H7 (cell line): ENCODE data around the gene RAB26. TPM values are rescaled to one million over a fixed set of nuclear protein-coding genes. Genes with fewer than 3 reads are reported as not detected.
"Not testable (repeated sequence)": the region's sequence is repeated elsewhere in the genome, so short reads cannot be mapped to it uniquely, and the experiment has no call there.

Source experiments
- DNase-seq: peaks from one replicate; pipeline ENCODE4 v3.0.0; 2012
- H3K27me3 ChIP-seq: 2 replicates; pipeline ENCODE4 v1.6.0; 2011; ENCODE audit warnings: mild to moderate bottlenecking, low read length; ENCODE audit not compliant: control insufficient read depth, insufficient read depth
- H3K36me3 ChIP-seq: replicated peaks from 2 replicates; pipeline ENCODE4 v1.5.1; 2011; ENCODE audit warnings: low read length; ENCODE audit not compliant: control insufficient read depth, insufficient read depth
- H3K4me3 ChIP-seq: 2 replicates; pipeline ENCODE4 v1.5.1; 2011; ENCODE audit warnings: low read depth, mild to moderate bottlenecking, control low read depth, low read length, moderate library complexity; ENCODE audit not compliant: insufficient read depth
- total RNA-seq: library from RNA; depleted of rRNA; stranded (reverse); fragments of >200 nt; shearing (Covaris generic); gene quantifications from 2 replicates; pipeline ENCODE4 v1.2.3, GENCODE V29; 2014

RAB26 gene
- total RNA-seq, 1 experiment from 2014 or later: 10.7 TPM

DNA sequence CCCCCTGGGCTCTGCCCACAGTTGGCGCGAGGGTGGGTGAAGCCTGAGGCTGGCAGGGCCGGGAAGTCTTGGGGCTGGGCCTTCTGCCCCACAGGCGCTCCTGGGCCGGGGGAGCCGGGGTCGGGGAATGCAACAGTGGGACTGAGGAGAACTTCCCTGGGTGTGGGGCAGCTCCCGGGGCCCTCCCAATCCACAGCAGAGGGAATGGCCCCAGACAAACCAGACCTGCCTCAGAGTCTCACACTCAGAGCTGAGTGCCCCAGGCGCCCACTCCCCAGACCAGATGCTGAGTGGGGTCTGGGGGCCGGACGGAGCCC is 24.1 kb upstream of the RAB26 start:
- H3K27me3 ChIP-seq, H3K4me3 ChIP-seq, H3K36me3 ChIP-seq: not testable (repeated sequence)
- peak; percentile 56 for DNase-seq

DNA sequence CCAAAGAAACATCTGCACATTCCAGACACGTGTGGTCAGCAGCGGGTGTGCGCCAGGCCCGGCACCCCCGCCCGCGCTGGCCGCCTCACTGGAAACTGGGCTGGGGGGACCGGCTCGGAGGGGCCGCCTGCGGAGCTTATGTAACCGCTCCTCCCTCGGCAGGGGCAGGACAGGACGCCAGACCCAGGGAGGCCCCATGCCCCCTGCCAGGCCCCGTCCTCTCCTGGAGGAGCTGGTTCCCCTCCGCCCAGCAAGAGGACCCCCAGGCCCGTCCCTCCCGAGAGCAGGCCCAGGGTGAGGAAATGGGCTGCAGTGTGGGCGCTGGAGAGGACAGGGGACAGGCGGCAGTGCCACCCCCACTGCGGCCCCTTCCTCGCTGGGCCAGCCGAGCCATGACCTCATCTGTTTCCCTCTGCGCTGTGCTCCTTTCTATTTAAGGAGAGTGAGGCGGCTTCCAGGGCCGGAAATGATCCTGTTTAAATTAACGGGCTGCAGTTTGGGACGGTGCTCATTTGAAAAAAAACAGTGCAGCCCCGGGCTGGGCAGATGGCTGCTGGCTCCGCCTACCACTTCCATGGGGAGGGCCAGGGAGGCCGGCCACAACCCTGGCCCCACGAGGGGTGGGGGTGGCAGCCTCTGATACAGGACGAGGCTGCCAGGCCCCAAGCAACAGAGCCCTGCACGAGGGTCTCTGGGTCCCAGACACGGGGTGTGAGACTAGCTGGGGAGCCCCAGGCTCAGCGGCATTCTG is 23.6 kb upstream of the RAB26 start:
- H3K27me3 ChIP-seq, H3K4me3 ChIP-seq, H3K36me3 ChIP-seq: not testable (repeated sequence)
- DNase-seq: peak; percentile 55

DNA sequence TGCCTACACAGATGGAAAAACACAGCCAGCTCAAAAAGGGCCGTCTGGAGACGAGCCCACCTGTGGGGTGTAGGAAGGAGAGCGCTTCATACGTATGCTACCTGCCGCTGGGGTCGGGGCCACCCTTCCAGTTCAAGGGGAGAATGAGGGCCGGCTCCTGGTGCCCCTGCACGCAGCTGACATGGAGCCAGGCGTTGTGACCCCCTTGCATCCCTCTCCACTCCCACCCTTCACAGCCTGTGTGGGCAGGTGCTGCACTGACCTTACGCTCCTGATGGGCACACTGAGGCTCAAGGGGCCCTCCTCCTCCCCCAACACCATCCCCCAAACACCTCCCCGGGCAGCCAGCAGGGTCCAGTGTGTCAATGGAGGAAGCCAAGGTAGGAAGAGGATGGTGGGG is 22.8 kb upstream of the RAB26 start:
- not testable (repeated sequence) for H3K4me3 ChIP-seq

DNA sequence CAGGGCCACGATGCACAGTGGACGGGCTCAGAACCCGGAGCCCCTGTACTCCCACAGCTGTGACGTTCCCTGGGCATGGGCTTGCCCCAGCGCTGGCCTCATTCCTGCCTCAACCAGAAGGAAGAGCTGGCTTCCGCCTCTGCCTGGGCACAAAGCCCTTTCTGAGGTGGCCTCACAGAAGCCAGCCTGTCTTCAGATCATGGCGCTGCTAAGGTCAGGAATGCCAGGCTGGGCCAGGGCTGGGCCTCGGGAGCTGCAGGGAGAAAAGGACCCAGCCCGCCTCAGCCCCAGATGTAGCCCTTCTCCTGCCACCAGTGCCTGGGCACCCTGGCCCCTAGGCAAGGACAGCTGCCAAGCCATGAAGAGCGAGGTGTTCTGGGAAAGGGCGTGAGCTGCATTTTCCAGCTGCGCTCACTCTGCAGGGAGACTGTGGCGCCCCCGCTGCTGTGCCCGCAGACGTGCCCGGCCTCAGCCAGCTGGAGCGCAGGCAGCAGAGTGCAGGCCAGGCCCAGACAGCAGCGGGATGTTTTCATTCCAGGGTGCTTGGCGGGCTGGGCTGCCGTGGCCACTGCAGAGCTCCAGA is 22.2 kb upstream of the RAB26 start:
- not testable (repeated sequence) for H3K27me3 ChIP-seq, DNase-seq, H3K36me3 ChIP-seq, H3K4me3 ChIP-seq

More for the DNA sequence above, 22.8 kb upstream of the RAB26 start:
- H3K27me3 ChIP-seq, H3K36me3 ChIP-seq, DNase-seq: not testable (repeated sequence)

DNA sequence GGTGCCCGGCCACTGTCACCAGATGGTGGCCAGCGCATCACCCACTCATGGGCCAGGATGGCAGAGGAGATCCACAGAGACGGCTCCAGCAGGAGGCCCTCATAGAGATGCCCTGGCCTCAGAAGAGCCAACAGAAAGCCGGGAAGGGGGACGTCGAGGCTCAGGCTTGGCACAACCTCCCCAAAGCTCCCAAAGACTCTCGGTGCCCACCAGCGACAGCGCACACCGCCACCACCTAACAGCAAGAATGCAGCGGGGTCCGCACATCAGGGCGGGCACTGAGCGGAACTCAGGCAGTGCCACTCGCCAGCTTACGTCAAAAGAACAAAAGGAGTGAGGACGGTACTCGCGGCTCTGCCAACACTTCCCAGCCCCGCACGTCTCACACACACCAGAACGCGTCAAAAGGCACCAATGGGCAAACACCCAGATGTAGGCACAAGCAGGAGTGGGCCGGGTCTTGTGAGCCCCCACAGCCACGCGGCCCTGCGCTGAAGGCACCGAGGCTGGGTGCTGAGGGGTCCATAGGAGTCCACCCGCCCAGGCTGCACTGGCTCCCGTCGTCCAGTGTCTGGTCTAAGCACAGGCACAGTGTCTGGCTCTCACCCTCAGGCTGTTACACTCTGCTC is 21.4 kb upstream of the RAB26 start:
- not testable (repeated sequence) for H3K4me3 ChIP-seq, H3K36me3 ChIP-seq, H3K27me3 ChIP-seq, DNase-seq

DNA sequence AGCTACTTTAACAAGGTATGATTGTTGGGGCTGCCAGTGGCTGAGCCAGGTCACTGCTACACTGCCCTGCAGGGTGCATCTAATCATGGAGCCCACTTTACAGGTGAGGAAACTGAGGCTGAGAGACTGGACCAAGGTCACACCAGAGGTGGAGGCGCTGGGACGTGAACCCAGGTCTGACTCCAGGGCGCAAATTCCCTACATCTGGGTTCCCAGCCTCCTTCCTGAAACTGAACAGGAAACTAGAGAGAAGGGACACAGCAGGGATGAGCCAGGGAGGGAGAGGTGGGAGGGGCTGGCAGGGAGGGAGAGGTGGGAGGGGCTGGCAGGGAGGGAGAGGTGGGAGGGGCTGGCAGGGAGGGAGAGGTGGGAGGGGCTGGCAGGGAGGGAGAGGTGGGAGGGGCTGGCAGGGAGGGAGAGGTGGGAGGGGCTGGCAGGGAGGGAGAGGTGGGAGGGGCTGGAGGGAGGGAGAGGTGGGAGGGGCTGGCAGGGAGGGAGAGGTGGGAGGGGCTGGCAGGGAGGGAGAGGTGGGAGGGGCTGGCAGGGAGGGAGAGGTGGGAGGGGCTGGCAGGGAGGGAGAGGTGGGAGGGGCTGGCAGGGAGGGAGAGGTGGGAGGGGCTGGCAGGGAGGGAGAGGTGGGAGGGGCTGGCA is 20.7 kb upstream of the RAB26 start:
- not testable (repeated sequence) for DNase-seq, H3K36me3 ChIP-seq, H3K4me3 ChIP-seq

DNA sequence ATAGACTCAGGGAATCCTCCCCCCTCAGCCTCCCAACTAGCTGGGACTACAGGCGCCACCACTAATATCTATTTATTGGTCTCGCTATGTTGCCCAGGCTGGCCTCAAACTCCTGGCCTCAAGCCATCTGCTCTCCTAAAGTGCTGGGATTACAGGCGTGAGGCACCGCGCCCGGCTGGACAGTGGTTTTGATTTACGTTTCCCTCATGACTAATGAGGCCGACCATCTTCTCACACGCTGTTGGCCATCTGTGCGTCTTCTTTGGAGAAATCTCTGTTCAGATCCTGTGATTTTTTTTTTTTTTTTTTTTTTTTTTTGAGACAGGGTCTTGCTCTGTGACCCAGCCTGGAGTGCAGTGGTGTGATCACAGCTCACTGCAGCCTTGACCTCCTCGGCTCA is 19.2 kb upstream of the RAB26 start:
- not testable (repeated sequence) for H3K4me3 ChIP-seq, DNase-seq, H3K27me3 ChIP-seq, H3K36me3 ChIP-seq

More for the DNA sequence above, 20.7 kb upstream of the RAB26 start:
- H3K27me3 ChIP-seq: not testable (repeated sequence)

DNA sequence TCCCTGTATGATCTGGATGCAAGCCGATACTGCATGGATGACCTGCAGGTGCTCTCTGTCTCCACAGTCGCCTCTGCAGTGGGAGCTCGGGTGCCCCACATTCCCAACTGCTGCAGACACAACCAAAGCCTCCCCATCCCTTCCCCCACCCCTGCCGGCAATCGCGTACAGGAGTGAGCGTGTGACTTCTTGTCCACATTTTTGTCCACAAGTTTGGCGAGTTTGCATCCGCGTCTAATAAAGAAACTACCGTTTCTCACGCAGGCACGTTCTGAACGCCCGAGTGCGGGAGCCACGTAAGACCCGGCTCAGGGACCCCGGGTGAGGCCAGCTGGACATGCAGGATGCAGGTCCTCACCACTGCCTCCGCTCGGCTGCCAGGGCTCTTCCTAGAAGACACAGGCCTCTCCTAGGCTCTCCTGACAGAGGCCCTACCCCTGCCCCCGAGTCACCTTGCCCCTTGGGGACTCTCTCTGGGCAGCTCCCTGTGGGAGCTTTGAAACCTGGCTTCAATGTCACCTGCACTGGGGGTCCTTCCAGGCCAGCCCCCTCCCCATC is 18.5 kb upstream of the RAB26 start:
- not testable (repeated sequence) for H3K27me3 ChIP-seq, H3K4me3 ChIP-seq, H3K36me3 ChIP-seq, DNase-seq

DNA sequence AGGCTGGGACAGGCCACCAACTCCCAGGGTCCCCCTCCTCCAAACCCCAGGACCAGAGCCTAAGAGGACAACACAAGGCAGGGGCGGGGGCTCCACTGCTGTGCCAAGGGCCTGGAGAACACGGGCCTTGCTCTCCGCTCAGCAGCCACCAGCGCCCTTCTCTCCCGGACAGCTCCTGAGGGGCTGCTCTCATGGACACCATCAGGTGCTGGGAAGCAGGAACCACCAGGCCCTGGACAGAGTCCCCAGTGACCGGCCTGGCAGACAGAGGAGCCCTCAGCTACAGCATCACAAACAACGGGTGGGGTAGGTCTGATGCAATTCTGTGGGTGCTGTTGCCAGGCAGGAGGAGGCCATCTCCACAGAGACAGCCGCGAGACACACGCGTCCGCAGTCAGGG is 14.6 kb upstream of the RAB26 start:
- not testable (repeated sequence) for H3K4me3 ChIP-seq, DNase-seq, H3K36me3 ChIP-seq, H3K27me3 ChIP-seq

DNA sequence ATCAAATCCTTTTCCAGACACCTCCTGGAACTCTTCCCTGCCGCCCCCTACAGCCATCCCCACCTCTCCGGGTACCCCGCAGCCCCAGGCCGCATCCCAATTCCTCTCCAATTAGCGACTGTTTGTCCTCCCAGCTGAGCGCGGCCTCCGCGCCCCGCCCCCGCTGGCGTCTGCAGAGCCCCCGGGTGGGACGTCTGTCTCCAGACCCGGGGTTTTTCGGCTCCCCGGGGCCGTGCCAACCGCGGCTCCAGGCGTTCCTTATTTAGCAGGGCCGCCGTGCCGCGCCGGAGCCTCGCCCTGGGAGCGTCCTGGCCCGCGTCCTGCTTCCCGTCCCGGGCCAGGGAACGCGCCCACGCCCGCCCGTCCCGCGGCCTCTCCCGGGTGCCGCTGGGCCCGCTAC is 13.4 kb upstream of the RAB26 start:
- H3K4me3 ChIP-seq: peak overlapping the region; percentile 33
- H3K36me3 ChIP-seq, H3K27me3 ChIP-seq, DNase-seq: not testable (repeated sequence)

DNA sequence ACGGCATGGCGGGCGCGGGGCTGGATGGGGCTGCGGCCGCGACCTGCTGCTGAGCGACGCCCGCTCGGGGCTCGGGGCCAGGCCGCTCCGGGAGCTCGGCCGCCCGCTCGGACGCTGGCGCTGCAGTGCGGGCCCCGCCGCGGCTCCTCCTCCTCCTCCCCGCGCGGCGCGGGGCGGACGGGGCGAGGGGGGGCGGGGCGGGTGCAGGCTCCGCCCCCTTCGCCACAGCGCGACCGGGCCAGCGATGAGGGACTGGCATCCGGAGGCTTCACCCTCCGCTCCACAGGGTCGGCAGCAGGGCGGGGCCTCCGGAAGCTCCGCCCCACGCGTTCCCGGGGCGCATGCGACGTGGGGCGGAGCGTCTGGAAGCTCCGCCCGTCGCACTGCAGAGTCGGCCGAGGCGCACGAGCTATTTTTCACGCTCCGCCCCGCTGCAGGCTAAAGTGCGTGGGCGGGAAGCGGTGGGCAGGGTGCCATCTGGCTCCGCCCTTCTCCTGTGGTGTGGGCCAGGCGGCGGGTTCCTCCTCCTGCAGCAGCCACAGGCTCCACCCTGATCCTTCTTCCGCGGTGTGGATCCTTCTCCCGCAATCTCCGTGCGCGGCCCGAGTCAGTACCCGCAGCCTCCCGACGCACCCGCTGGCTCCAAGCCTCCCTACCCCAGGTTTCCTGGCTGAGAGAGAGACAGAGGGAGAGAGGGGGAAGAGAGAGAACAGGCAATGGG is 12.5 kb upstream of the RAB26 start, which contains the start of gene PKD1:
PKD1 (minus strand) TSS at position 129 of the 721 bp plus-strand sequence. CDS start 209 bp downstream, outside the sequence.
- H3K27me3 ChIP-seq: not testable (repeated sequence)
- DNase-seq: peak; percentile 62

DNA sequence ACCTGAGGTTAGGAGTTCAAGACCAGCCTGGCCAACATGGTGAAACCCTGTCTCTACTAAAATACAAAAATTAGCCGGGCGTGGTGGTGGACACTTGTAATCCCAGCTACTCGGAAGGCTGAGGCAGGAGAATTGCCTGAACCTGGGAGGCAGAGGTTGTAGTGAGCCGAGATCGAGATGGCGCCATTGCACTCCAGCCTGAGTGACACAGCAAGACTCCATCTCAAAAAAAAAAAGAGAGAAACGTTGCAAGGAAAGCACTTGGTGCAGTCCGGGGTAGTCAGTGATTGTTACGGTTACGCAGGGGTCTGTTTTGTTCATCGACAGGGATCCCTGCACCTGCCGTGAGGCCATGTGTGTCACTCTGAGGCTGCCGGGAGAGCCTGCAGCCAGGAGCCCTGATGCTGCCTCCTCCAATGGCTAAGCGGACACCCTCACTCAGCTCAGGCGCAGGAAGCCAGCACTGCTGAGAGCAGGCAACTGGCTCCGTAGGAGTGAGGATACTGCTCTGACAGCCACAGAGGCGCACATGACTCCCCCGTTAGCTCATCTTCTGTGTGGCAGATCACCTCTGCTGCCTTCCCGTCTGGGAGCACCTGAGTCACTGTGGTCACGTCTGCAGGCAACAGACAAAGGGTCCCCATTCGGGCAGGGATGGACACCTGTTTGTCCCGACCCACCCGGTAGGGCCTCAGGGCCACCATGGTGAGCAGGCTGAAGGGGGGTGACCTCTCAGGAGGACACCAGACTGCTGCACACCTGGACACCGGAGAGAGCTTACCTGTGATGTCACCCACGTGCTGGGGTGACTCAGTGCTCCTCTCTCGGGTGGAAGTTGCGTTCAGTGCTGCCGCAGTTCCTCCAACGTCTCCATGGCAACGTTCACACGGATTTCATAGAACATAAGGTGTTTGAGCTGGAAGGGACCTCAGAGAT is 5.2 kb upstream of the RAB26 start:
- Histone ChIP-seq H3K36me3 (no peaks in the 10 kb centered on the region), H3K4me3 (no peak overlapping the region), H3K27me3 (no peaks in the 10 kb centered on the region)
- DNase-seq: no peak

More for the DNA sequence above, 12.5 kb upstream of the RAB26 start, which contains the start of gene PKD1:
- H3K4me3 ChIP-seq: peak within 1 kb of the TSS; percentile 50
- H3K36me3 ChIP-seq: not testable (repeated sequence)

DNA sequence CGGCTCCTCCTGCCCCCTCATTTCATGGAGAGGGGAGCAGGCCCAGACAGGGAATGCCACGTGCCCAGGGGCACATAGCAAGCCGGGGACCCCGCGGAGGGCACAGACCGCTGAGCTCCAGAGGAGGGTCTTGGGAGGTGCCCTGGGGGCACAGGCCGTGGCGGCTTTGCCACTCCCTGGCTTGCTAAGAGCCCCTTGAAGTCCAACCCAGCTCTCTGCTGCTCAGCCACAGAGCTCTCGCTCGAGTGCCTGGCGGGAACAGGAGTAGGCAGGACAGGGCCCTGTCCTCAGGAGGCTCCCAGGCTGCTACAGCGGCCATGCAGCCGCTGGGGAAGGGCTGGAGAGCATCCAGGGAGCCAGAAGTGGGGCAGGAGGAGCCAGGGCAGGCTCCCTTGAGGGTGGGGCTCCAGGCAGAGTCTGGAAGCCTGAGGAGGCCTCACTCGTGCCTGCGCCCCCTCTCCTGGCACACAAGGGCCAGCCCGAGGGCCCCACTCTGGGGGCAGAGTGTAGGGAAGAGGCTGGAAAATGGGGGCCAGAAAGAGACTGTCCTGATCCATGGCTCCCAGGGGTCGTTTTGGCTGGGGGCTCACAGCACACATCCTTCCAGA is 4.4 kb upstream of the RAB26 start:
- Histone ChIP-seq H3K36me3 (no peaks in the 10 kb centered on the region), H3K27me3 (no peaks in the 10 kb centered on the region), H3K4me3 (no peak overlapping the region)
- no peak for DNase-seq
